Keratinocyte (primary cell): ENCODE results near the gene CTSZ. TPM values are rescaled to one million over a fixed set of nuclear protein-coding genes. Genes with fewer than 3 reads are reported as not detected.

Source experiments
- DNase-seq: peaks from one replicate; pipeline ENCODE4 v3.0.0-alpha.2; 2011; ENCODE audit warnings: low read depth, missing footprints, low spot score
- FAIRE-seq: peaks from 2 replicates; lab custom pipeline; 2011; peaks lifted over from hg19 to GRCh38; lab: Jason Lieb, UNC
- H2AFZ ChIP-seq: 2 replicates; pipeline ENCODE4 v1.6.0; 2012; ENCODE audit warnings: low read length, control low read depth, inconsistent platforms; ENCODE audit not compliant: control insufficient read depth
- H3K27ac ChIP-seq: 2 replicates; pipeline ENCODE4 v1.5.1; 2011; ENCODE audit warnings: low read length; ENCODE audit not compliant: control insufficient read depth, insufficient read depth
- H3K27me3 ChIP-seq: 3 replicates; pipeline ENCODE4 v1.6.0; 2011; ENCODE audit warnings: low read length; ENCODE audit not compliant: control insufficient read depth, insufficient read depth; ENCODE audit errors: extremely low read depth
- H3K36me3 ChIP-seq, 2 experiments: 2 replicates in 1 of 2; 3 replicates in 1 of 2; pipeline ENCODE4 v1.5.1; 2011; ENCODE audit warnings: low read length in 2 of 2, mild to moderate bottlenecking in 1 of 2; ENCODE audit not compliant: control insufficient read depth in 2 of 2, insufficient read depth in 2 of 2; ENCODE audit errors: extremely low read depth in 1 of 2
- H3K4me1 ChIP-seq: 3 replicates; pipeline ENCODE4 v1.5.1; 2011; ENCODE audit warnings: low read length; ENCODE audit not compliant: control insufficient read depth, insufficient read depth; ENCODE audit errors: extremely low read depth
- H3K4me2 ChIP-seq: 3 replicates; pipeline ENCODE4 v1.6.0; 2011; ENCODE audit warnings: low read depth, low read length; ENCODE audit not compliant: control insufficient read depth, insufficient read depth; ENCODE audit errors: extremely low read depth
- H3K4me3 ChIP-seq, 3 experiments: fragments of 200-600 bp in 1 of 3; sonication (generic) in 1 of 3; 2 replicates in 2 of 3; 3 replicates in 1 of 3; pipeline ENCODE4 v1.5.1; 2011 to 2016; ENCODE audit warnings: low read length in 3 of 3, mild to moderate bottlenecking in 3 of 3, control low read depth in 2 of 3, inconsistent platforms in 1 of 3, low read depth in 1 of 3, mixed read lengths in 1 of 3, mixed run types in 1 of 3, moderate library complexity in 1 of 3; ENCODE audit not compliant: control insufficient read depth in 2 of 3, insufficient read depth in 2 of 3; ENCODE audit errors: extremely low read depth in 1 of 3
- H3K79me2 ChIP-seq: 2 replicates; pipeline ENCODE4 v1.6.0; 2012; ENCODE audit warnings: low read length; ENCODE audit not compliant: control insufficient read depth, insufficient read depth
- H3K9ac ChIP-seq: 3 replicates; pipeline ENCODE4 v1.6.0; 2011; ENCODE audit warnings: low read length; ENCODE audit not compliant: control insufficient read depth, insufficient read depth; ENCODE audit errors: extremely low read depth
- H3K9me1 ChIP-seq: 3 replicates; pipeline ENCODE4 v1.6.0; 2011; ENCODE audit warnings: low read length; ENCODE audit not compliant: control insufficient read depth, insufficient read depth; ENCODE audit errors: extremely low read depth
- H3K9me3 ChIP-seq: 2 replicates; pipeline ENCODE4 v1.5.1; 2012; ENCODE audit warnings: low read depth, low read length; ENCODE audit not compliant: control insufficient read depth
- H4K20me1 ChIP-seq: 3 replicates; pipeline ENCODE4 v1.6.0; 2011; ENCODE audit warnings: low read length; ENCODE audit not compliant: control insufficient read depth, insufficient read depth; ENCODE audit errors: extremely low read depth
- CTCF ChIP-seq, 3 experiments: IDR thresholded peaks in 1 of 3; conservative IDR thresholded peaks in 1 of 3; optimal IDR thresholded peaks in 1 of 3; 2 replicates in 2 of 3; 3 replicates in 1 of 3; pipeline versions ENCODE3 to v1.5.1; 2011; ENCODE audit warnings: low read length in 3 of 3, mild to moderate bottlenecking in 3 of 3, moderate library complexity in 2 of 3, control low read depth in 1 of 3, inconsistent platforms in 1 of 3; ENCODE audit not compliant: insufficient read depth in 2 of 3; ENCODE audit errors: extremely low read depth in 1 of 3
- EZH2 ChIP-seq: IDR thresholded peaks from one replicate; pipeline ENCODE4 v1.6.1; 2012; ENCODE audit warnings: inconsistent platforms, mild to moderate bottlenecking, low read length, moderate library complexity
- dilution Hi-C: fragments of 300-500 bp; cut with MboI; formaldehyde crosslinking; loops from one replicate; pipeline ENCODE4 v1.7.0; 2020; ENCODE audit warnings: low sequenced_read_pairs; ENCODE audit not compliant: extremely low pct_ligation_motif_present
- polyA plus RNA-seq, 5 experiments: library from polyadenylated mRNA; depleted of rRNA in 3 of 5; stranded (reverse) in 3 of 5; stranded (forward) in 1 of 5; unstranded in 1 of 5; fragments of >200 nt; gene quantifications; 1 replicate in 1 of 5; 2 replicates in 3 of 5; 3 replicates in 1 of 5; pipeline versions ENCODE4 v1.2.1 to v1.2.3, GENCODE V29; 2011 to 2012; ENCODE audit warnings: missing spikeins in 2 of 5, low read depth in 1 of 5, low replicate concordance in 1 of 5

CTSZ gene
- polyA plus RNA-seq, 1 donor (not counting 4 experiments of a cell fraction or from before 2014, with no cell fraction given) = 138 TPM

GRCh38 chr20:58976061-58976730 is 30.9 kb downstream of the CTSZ start:
- no peak for DNase-seq

GRCh38 chr20:58975353-58975752 is 31.7 kb downstream of the CTSZ start:
- DNase-seq (no peak), FAIRE-seq (no peak)
- dilution Hi-C loops = no loop called here
- no peak for TF ChIP-seq EZH2
- TF ChIP-seq CTCF (optimal IDR thresholded peaks at IDR 0.05 in 1 of 3, IDR thresholded peaks at IDR 0.05 in 1 of 3, conservative IDR thresholded peaks at IDR 0.05 in 1 of 3; ENCODE audit: extremely low read depth in 1 of 3, insufficient read depth in 2 of 3, low read length in 3 of 3) = no peak
- Histone ChIP-seq H3K9me3 (no peaks in the 10 kb centered on the region), H3K27me3 (no peaks in the 10 kb centered on the region), H3K4me3 (no peak overlapping the region), H3K79me2 (no peaks in the 10 kb centered on the region), H3K4me2 (no peak overlapping the region), H3K9ac (no peak overlapping the region), H3K27ac (no peak overlapping the region), H2AFZ (no peak overlapping the region), H3K9me1 (no peaks in the 10 kb centered on the region), H3K4me1 (no peaks in the 10 kb centered on the region), H4K20me1 (no peaks in the 10 kb centered on the region), H3K36me3 (no peaks in the 10 kb centered on the region)

More at GRCh38 chr20:58976061-58976730, 30.9 kb downstream of the CTSZ start:
- Histone ChIP-seq H3K27me3 (no peaks in the 10 kb centered on the region), H3K4me1 (no peaks in the 10 kb centered on the region), H3K9me3 (no peaks in the 10 kb centered on the region), H3K9ac (no peak overlapping the region), H3K79me2 (no peaks in the 10 kb centered on the region), H4K20me1 (no peaks in the 10 kb centered on the region), H2AFZ (no peak overlapping the region), H3K9me1 (no peaks in the 10 kb centered on the region), H3K4me2 (no peak overlapping the region), H3K4me3 (no peak overlapping the region), H3K27ac (no peak overlapping the region), H3K36me3 (no peaks in the 10 kb centered on the region)
- FAIRE-seq = no peak
- TF ChIP-seq EZH2 = no peak
- no peak for TF ChIP-seq CTCF (optimal IDR thresholded peaks at IDR 0.05 in 1 of 3, IDR thresholded peaks at IDR 0.05 in 1 of 3, conservative IDR thresholded peaks at IDR 0.05 in 1 of 3; ENCODE audit: extremely low read depth in 1 of 3, insufficient read depth in 2 of 3, low read length in 3 of 3)
- dilution Hi-C loops = no loop called here
